ENCODE measurements around the gene PRKAG2.

GRCh38 chr7:151844071-151844824, 32.7 kb downstream of the PRKAG2 start:
- no peak for TF ChIP-seq POLR2A (IDR thresholded peaks at IDR 0.05; ENCODE audit: low read depth, low read length)
- no peak for TF ChIP-seq POLR2AphosphoS5 (IDR thresholded peaks at IDR 0.05; ENCODE audit: low read depth, low read length)

Measured in GM12891 (cell line).